ENCODE results near the gene VTCN1.

GRCh38 chr1:117097443-117097842 is 113.3 kb downstream of the VTCN1 start:
- TF ChIP-seq CTCF (IDR thresholded peaks at IDR 0.05): no peak
- TF ChIP-seq POLR2A (IDR thresholded peaks at IDR 0.05): no peak

Measured in suprapubic skin (tissue), 3 donors.